ENCODE data around the gene CD63.

Gene CD63

DNA sequence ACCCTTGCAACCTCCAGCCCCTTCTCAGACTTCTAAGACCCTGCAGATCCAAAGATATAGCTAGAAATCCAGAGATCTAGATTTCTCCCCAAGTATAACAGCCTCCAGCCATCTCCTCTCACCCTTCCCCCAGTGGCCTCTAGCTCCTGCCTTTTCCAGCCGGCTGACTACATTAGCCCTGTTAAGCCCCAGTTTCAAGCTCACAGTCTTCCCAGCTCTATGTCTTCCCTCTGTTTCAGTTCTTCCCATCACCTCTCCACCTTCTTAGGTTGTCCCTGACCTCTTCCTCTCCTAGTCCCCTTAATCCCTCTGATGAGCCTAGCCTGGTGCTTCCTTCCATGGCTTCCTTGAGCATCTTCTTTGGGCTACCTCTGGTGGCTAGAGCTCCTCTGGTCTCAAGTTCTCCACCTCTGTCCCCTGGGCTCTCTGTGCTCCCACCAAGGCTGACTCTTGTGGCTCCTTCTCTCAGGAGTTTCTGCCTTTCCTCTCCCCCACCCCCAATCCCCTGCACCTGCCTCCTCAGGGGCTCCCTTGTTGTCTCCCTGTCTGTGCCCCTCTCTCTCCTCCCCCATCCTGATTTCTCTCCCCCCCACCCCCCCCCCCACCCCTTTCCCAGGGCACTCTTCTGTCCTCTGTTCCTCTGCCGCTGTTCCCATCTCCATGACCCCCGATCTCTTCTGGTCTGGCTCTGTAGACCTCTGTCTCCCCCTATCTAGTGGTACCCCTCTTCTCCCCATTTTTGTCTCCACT is 13.3 kb upstream of the CD63 start:
- DNase-seq (ENCODE audit: low read depth in 2 of 3, low spot score in 2 of 3): no peak

DNA sequence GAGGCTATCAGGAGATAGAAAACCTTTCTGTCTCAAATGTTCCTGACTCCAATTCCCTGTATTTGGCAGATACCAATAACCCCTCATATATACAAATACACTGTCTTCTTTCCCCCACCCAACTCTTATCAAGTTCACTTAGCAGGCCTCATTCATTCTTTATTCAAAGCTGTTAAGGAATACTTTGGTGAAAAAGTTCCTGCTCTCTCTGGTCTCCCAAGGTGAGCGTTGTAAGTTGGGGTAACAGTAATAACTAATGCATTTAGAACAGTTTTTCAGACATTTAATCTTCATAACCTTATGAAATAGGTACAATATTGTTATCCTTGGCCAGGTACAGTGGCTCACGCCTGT is 10.2 kb upstream of the CD63 start:
- no peak for DNase-seq (ENCODE audit: low read depth in 2 of 3, low spot score in 2 of 3)

DNA sequence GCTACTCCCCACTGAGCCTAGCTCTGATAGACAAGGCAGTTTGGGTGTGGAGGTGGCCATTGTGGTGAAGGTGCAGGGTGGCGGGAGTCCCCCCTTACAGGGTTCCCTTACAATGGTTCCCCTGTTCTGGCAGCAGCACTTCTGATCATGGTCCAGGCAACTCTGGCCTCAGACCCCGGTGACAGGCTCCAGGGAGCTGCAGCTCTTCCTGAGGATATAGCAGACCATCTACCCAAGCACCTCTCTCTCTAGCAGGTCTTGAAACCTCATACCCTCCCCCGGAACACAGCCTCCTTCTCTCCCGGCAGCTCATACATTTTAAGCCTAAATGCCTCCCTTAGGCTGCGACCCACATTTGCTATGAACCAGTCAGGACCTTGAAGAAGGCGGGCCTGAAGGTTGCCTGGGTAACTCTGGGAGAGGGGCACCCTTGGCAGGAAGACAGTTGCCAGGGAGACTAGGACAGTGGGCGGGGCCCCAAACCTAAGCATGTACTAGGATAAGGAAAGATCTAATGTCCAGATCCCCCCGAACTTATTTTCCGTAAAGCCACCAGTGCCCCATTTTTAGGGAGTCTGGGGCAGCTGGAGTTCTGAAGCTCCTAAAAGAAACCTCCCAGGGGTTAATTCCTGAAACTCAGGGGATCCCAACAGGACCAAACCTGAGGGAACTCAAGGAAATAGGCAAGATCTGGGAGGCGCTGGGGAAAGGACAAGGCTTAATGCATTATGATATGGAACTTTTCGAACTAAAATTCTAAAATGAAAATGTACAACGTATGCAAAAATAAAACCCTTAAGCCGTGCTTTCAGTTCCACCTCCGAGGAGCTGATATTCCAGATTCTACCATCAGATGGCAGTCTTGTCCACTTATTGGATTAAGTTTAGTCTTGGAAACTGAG is 9.6 kb upstream of the CD63 start:
- DNase-seq (ENCODE audit: low read depth in 2 of 3, low spot score in 2 of 3): peak in 2 of 3 experiments; percentile 49 to 66

DNA sequence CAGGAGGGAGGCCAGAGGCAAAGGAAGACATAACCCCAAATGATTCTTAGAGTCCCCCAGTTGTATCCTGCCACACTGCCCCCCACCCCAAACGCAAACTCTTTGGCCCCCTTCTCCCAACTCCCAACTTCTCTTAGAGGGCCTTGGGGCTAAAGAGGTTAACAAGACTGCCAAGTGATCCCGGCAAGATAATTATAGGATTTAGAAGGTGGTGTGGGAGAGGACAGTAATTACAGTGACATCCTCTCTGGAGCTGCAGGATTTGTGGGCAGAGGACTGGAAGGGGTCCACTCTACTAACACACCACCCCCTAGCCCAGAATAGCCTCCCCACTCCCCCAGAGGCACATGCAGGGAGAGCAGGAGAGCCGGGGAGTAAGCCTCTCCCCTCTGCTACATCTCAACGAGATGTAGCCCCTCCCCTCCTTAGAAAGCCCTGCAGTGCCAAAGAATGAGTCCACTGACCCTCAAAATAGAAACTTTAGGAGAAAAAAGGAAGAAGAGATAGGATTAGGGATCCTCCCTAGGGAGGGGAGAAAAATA is 8.8 kb upstream of the CD63 start:
- DNase-seq (ENCODE audit: low read depth in 2 of 3, low spot score in 2 of 3): no peak

DNA sequence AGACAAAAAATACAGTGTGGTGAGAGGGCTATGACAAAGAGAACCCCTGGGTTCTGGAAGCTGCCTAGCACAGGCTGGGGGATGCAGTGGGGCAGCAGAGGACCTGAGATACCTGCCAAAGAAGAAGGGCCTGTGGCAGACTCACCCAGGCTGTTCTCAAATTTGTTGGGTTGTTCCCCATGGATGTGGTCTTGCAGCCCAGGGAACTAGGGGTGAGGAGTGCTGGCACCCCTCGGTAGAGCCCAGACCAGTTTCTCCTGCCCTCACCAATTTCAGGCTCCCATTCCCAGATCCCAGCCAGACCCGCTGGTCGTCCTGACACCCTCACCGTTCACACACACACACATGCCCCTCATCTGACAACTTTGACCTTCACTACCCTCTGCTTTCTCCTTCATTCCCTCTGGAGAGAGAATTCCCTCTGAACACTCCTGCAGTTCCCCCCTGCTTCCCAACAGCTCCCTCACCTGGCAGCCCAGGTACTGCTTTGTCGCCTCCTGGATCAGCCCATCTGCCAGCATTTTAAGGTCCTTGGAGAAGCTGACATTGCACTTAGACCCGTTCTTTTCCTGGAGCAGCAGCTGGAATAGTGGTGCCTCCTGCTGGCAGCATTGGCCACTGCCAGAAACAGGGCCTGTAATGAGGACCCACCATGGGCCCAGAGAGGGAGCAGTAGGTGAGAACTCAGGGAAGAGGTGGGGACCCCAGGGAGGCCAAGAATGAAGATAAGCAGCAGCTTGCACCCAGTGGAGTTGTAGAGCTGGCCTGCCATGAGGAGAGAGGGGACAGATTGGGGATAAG is 8.2 kb upstream of the CD63 start:
- no peak for DNase-seq (ENCODE audit: low read depth in 2 of 3, low spot score in 2 of 3)

DNA sequence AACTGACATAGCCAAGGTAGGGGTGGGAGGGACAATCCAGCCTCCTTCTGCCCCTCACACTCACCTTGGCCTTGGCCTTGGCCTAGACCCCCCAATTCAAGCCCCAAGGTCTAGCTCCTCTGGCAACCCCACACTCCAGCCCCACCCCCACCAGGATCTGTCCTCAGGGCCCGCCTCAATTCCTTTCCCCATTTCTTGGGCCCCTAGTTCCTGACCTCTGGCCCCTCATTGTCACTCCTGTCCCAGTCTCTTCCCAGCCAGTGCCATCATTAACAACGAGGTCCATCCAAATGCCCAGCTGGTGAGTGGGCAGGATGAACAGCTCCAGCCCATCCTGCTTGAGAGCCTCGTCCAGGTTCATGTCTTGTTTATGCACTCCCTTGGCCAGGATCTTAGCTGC is 7.3 kb upstream of the CD63 start:
- DNase-seq (ENCODE audit: low read depth in 2 of 3, low spot score in 2 of 3): no peak

DNA sequence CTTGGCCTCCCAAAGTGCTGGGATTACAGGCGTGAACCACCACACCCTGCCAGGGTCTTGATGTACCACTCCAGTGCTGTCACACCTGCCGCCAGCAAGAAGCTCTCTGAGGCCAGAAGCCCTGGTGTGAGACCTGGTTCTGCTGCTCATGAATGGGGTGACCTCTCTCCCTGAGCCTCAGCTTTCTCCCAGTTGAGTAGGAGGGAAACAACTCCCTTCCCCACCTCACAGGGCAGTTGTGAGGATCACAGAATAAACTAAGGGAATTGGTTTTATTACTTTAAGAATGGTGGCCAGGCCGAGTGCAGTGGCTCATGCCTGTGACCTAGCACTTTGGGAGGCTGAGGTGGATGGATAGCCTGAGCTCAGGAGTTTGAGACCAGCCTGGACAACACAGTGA is 5.8 kb upstream of the CD63 start:
- DNase-seq (ENCODE audit: low read depth in 2 of 3, low spot score in 2 of 3): no peak

DNA sequence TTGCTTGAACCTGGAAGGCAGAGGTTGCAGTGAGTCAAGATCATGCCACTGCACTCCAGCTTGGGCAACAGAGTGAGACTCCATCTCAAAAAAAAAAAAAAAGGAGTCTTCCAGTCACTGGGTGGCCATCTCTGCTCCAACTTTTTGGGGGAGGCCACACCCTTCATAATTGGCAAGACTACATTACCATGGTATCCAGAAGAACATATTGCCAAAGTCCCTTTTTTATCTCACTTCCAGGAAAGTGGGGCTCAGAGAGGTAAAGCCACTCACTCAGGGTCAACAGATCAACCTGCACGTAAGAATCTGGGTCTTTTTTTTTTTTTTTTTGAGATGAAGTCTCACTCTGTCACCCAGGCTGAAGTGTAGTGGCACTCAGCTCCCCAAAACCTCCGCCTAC is 5.0 kb upstream of the CD63 start:
- DNase-seq (ENCODE audit: low read depth in 2 of 3, low spot score in 2 of 3): no peak

DNA sequence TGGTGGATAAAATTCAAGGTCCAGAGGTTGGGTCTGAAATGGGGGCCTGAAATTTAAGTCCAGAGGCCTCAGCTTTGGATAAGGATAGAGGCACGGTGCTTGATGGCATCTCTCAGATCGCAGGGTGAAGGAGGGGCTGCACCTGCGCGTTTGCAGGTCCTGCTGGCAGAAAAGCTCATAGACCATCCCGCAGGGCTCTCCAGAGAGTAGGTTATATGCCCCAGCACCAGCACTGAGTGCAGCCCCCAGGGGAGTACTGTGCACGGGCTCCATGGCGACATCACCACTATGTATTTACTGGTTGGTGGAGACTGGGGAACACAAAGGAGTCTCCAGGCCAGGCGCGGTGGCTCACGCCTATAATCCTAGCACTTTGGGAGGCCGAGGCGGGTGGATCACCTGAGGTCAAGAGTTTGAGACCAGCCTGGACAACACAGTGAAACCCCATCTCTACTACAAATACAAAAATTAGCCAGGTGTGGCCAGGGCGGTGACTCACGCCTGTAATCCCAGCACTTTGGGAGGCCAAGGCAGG is 4.3 kb upstream of the CD63 start:
- no peak for DNase-seq (ENCODE audit: low read depth in 2 of 3, low spot score in 2 of 3)

DNA sequence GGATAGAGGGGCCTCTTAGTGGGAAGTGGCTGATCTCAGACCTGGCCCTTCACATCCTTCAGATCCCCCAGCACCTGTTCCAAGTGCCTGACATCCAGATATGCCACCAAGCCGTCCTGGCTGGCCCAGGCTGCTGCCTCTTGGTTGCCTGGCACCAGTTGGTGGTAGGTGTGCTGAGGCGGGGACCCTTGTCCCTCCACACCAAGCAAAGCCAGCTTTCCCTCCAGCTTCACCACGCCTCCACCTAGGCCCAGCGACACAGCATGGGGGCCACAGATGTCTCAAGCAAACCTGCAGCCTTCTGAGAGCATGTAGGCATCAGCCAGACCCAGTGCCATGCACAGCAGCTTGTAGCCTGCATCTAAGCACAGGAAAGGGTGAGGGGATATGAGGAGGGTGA is 3.5 kb upstream of the CD63 start:
- no peak for DNase-seq (ENCODE audit: low read depth in 2 of 3, low spot score in 2 of 3)

DNA sequence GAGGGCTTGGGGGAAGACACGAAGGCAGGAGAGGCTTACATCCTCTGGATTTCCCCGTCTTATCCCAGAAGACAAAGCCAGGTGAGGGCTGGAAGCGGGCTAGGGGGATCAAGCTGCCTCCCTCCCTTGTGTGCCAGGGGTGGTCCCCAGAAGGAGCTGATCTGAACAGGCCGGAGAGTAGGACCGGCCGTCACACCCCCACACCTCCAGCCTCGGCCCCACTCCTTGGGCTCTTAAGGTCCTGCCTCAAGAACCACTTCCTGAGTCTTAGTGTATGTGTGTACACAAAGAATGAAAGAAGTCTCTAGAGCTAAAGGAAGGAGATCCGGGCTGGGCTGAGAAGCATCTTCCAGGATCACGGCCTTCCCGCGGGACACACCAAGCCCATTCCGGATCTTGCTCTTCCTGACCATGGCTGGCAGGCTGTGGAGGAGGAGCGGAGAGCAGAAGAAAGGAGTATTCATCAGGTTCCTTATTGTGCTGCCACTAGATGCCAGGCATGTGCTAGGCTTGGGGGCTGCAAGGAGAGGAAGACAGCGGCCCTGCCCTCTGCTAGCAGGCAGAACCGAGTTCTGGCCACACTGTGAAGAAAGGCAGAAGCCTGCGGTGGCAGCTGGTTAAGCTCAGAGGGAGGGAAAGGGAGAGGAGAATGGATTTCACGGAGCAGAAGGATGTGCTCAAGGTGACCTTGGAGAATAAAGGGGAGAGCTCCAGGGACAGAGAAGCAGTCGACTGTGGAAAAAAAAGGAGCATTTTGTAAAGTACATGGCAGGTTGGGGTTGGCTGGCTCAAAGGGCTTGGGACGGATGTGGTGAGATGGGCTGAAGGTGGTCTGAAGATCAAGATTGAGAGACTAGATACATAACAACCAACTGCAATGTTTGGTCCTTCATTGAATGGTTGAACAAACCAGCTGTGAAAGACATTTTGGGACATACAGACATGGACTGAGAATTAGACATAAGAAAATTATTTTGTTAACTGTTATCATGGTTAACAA is 1.3 kb upstream of the CD63 start:
- DNase-seq (ENCODE audit: low read depth in 2 of 3, low spot score in 2 of 3): no peak

DNA sequence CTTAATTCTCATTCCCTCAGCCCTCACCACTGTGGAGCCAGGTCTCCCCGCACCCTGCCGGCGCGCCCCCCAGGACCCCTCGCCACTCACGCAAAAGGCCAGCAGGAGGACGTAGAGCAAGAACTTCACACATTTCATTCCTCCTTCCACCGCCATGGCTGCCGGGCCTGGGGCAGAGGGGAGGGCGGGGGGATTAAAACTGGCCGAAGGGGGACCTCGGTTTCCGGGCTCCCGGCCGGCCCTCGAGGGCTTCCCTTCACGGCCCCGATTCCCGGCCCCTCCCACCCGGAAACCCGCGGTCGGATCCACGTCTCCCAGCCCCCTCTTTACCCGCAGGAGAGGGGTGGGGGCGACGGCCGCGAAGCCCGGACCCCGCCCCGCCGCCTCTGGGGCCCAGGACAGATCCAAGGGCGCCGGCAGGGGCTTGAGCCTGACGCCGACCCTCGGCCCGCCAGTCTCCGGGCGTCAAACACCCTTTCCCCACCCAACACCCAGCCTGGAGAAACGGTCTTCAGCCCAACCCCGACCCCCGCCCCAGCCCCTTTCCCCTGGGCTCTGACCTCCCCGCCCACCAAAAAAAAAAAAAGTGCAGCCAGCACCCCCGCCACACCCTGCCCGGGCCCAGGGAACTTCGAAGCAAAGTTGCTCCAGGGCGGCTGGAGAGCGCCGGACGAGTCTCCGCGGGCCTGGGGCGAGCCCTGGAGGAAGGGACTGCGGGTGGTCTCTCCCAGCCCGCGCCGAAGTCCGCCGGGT is 447 bp downstream of the CD63 start:
- DNase-seq (ENCODE audit: low read depth in 2 of 3, low spot score in 2 of 3): no peak

DNA sequence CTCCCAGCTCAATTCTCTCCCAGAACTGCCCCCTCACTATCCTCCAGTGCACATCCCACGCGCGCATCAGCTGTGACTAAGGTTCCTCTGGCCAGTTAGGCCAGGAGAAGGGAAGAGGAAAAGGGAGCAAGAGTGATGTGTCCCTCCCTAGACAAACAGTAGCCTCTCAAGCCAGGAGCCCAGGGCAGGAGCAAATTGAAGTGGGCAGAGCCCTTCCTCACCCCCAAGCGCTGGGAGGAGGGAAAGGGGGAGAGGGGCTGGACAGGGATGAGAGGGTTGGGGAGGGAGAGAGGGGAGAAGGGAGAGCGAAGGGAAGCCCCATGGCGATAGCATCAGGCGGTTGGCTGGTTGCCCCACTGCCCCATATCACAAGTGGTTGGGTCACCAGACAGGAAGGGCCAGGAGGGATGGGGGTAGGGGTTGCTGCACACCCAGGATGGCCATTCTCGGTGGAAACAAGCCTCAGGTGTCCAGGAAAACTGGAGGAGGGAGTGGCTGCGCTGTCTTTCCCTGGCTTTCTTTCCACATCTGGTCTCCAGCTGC is 1.1 kb downstream of the CD63 start:
- no peak for DNase-seq (ENCODE audit: low read depth in 2 of 3, low spot score in 2 of 3)

DNA sequence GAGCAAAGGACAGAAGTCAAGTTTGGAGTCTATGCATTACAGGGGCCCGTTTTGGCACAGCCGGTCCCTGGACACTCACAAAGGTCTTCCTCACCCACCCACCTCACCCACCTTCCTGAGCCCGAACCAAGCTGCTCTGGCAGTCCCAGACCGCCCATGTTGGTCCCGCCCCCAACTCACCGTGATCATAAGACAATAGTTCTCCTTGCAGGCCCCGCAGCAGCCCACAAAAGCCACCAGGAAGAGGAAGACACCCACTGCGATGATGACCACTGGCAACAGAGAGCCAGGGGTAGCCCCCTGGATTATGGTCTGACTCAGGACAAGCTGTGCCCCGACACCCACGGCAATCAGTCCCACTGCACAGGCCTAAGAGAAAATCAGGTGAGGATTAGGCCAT is 1.8 kb downstream of the CD63 start:
- DNase-seq (ENCODE audit: low read depth in 2 of 3, low spot score in 2 of 3): no peak

DNA sequence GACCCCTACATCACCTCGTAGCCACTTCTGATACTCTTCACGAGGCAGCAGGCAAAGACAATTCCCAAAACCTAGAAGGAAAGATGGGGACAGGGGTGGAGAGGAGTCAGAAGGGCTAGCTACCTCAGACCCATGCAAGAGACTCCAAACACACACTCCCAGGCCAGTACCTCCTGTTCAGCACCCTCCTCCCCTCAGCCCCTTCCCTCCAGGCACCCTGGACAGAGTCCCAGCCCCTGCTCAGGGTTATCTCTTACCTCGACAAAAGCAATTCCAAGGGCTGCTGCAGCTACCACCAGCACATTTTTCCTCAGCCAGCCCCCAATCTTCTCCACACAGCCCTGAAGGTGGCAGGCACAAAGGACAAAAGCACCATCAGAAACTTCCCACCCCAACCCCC is 3.3 kb downstream of the CD63 start:
- no peak for DNase-seq (ENCODE audit: low read depth in 2 of 3, low spot score in 2 of 3)

DNA sequence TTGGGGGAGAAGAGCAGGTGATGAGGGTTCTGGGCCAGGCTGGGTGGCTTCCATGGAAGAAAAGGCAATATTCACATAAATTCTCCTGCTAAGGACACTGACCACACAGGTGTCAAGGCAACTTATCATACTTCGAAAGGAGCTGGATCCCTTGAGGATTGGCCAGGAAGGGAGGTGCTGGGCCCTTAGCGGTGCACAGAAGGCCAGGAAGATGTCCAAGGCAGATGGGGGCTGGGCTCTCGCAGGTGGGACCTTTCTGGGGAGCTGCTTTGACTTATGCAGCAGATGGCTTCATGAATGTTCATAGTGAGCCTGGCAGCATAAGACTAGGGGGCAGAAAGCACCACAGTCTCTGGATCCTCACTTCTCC is 3.9 kb downstream of the CD63 start:
- no peak for DNase-seq (ENCODE audit: low read depth in 2 of 3, low spot score in 2 of 3)

DNA sequence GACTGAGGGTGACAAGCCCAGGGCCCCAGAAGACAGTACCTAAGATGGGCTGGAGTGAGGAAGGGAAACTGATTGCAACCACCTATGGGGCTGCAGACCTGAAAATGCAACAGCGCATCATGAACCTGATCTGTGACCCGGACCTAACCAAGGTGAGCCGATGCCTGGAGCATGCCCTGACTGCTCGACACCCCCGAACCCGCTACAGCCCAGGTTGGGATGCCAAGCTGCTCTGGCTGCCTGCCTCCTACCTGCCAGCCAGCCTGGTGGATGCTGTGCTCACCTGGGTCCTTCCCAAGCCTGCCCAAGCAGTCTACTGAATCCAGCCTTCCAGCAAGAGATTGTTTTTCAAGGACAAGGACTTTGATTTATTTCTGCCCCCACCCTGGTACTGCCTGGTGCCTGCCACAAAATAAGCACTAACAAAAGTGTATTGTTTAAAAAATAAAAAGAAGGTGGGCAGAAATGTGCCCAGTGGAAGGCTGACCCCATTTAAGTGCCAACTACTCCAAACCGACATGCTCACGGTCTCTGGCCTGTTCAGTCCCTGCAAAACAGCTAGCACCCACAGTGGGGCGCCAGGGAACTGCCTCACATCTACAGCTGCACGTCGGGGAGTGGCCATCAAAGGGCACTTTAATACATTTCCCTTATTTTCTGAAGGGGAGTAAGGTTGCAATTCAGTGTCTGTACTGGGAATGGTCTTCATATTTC is 4.4 kb downstream of the CD63 start:
- no peak for DNase-seq (ENCODE audit: low read depth in 2 of 3, low spot score in 2 of 3)

DNA sequence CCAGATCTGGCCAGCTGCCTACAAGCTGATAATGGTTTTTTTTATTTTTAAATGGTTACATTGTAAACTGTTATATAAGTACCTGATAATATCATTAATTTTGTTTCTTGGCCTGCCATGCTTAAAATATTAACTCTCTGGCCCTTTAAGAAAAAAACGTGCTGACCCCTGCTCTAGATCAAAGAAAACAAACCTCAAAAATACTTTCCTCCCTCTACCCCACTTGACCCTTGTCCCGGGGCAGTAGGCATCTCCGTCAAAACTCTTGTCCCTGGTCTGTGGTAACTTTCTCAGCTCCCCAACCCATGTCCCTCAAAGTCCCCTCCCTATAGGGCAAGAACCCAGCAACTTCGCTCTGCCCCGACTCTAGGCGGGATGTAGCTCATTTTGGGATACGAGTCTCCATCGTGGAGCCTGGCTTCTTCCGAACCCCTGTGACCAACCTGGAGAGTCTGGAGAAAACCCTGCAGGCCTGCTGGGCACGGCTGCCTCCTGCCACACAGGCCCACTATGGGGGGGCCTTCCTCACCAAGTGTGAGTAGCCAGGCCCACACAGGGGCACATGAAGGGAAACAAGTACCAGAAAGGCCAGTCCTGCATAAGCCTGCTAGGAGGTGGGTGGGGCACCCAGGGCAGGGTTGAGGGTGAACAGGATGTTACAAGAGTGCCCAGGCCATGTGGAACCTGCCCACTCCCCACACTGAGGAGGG is 5.1 kb downstream of the CD63 start:
- DNase-seq (ENCODE audit: low read depth in 2 of 3, low spot score in 2 of 3): no peak
